Neural cell (in vitro differentiated cells): ENCODE results near the gene GEMIN2. TPM values are rescaled to one million over a fixed set of nuclear protein-coding genes. Genes with fewer than 3 reads are reported as not detected.

Source experiments
- H2AFZ ChIP-seq: fragments of 200-600, 300-800 bp; sonication (generic), shearing (Covaris generic); 2 replicates; pipeline ENCODE4 v1.6.0; 2014; ENCODE audit warnings: low read depth, mild to moderate bottlenecking, antibody characterized with exemption, low read length, moderate library complexity
- H3F3A ChIP-seq: fragments of 200-600 bp; shearing (Covaris generic); 2 replicates; pipeline ENCODE4 v1.6.1; 2016; ENCODE audit warnings: mild to moderate bottlenecking, moderate library complexity, mixed read lengths, antibody characterized with exemption, low read length; ENCODE audit not compliant: insufficient read depth, poor library complexity, severe bottlenecking
- H3K27ac ChIP-seq: fragments of 200-600, 300-800 bp; sonication (generic), shearing (Covaris generic); 2 replicates; pipeline ENCODE4 v1.5.1; 2014; ENCODE audit warnings: mild to moderate bottlenecking, low read length, moderate library complexity
- H3K27me3 ChIP-seq: fragments of 300-800, 200-600 bp; sonication (generic), shearing (Covaris generic); 2 replicates; pipeline ENCODE4 v1.6.0; 2014; ENCODE audit warnings: mild to moderate bottlenecking, low read depth, low read length, moderate library complexity; ENCODE audit not compliant: insufficient read depth
- H3K36me3 ChIP-seq: fragments of 300-800, 200-600 bp; sonication (generic), shearing (Covaris generic); 2 replicates; pipeline ENCODE4 v1.5.1; 2014; ENCODE audit warnings: mild to moderate bottlenecking, antibody characterized with exemption, low read length, moderate library complexity; ENCODE audit not compliant: insufficient read depth
- H3K4me2 ChIP-seq: fragments of 300-800, 200-600 bp; sonication (generic), shearing (Covaris generic); 2 replicates; pipeline ENCODE4 v1.6.0; 2014; ENCODE audit warnings: mild to moderate bottlenecking, low read length
- H3K4me3 ChIP-seq: fragments of 300-800, 200-600 bp; sonication (generic), shearing (Covaris generic); 2 replicates; pipeline ENCODE4 v1.5.1; 2014; ENCODE audit warnings: mild to moderate bottlenecking, low read length, moderate library complexity
- H3K79me2 ChIP-seq: fragments of 200-600 bp; shearing (Covaris generic); replicated peaks from 2 replicates; pipeline ENCODE4 v1.6.0; 2014; ENCODE audit warnings: mild to moderate bottlenecking, low read length, moderate library complexity; ENCODE audit not compliant: insufficient read depth
- H3K9ac ChIP-seq: fragments of 300-800, 200-600 bp; sonication (generic), shearing (Covaris generic); 2 replicates; pipeline ENCODE4 v1.6.1; 2016; ENCODE audit warnings: mild to moderate bottlenecking, low read length, mixed read lengths
- H3K9me2 ChIP-seq: fragments of 200-600 bp; shearing (Covaris generic); 2 replicates; pipeline ENCODE4 v1.6.1; 2016; ENCODE audit warnings: mild to moderate bottlenecking, low read length, mixed read lengths; ENCODE audit not compliant: insufficient read depth
- H3K9me3 ChIP-seq: fragments of 200-600, 300-800 bp; sonication (generic), shearing (Covaris generic); 2 replicates; pipeline ENCODE4 v1.6.1; 2016; ENCODE audit warnings: mild to moderate bottlenecking, mixed run types, low read length, moderate library complexity, mixed read lengths
- H4K20me1 ChIP-seq: fragments of 200-600 bp; shearing (Covaris generic); 2 replicates; pipeline ENCODE4 v1.6.1; 2016; ENCODE audit warnings: mild to moderate bottlenecking, mixed run types; ENCODE audit not compliant: insufficient read depth
- EP300 ChIP-seq: fragments of 450-650 bp; conservative IDR thresholded peaks from 2 replicates; pipeline ENCODE4 v1.6.1; 2014; ENCODE audit warnings: antibody characterized with exemption, mild to moderate bottlenecking, moderate library complexity; ENCODE audit not compliant: poor library complexity, severe bottlenecking
- EZH2 ChIP-seq: fragments of 200-600, 300-800 bp; shearing (Covaris generic), sonication (generic); IDR thresholded peaks from 2 replicates; pipeline ENCODE4 v1.6.1; 2014; ENCODE audit warnings: antibody characterized with exemption, low read length, borderline replicate concordance, mild to moderate bottlenecking; ENCODE audit not compliant: insufficient read depth, poor library complexity, severe bottlenecking
- MXI1 ChIP-seq: fragments of 450-650 bp; conservative IDR thresholded peaks from 2 replicates; pipeline ENCODE4 v1.6.1; 2014; ENCODE audit warnings: antibody characterized with exemption, mild to moderate bottlenecking; ENCODE audit not compliant: poor library complexity, severe bottlenecking
- POLR2AphosphoS5 ChIP-seq: IDR thresholded peaks from 2 replicates; pipeline ENCODE4 v1.6.1; 2012
- RAD21 ChIP-seq: fragments of 450-650 bp; conservative IDR thresholded peaks from 2 replicates; pipeline ENCODE4 v1.6.1; 2014; ENCODE audit warnings: antibody characterized with exemption, mild to moderate bottlenecking, moderate library complexity
- SMC3 ChIP-seq: fragments of 450-650 bp; conservative IDR thresholded peaks from 2 replicates; pipeline ENCODE4 v1.6.1; 2014; ENCODE audit warnings: antibody characterized with exemption, mild to moderate bottlenecking, moderate library complexity; ENCODE audit not compliant: poor library complexity
- TAF1 ChIP-seq: IDR thresholded peaks from 2 replicates; pipeline ENCODE4 v1.6.1; 2012; ENCODE audit warnings: low read depth
- polyA plus RNA-seq: library from polyadenylated mRNA; depleted of rRNA; stranded (reverse); fragments of >200 nt; gene quantifications from 2 replicates; pipeline ENCODE4 v1.2.3, GENCODE V29; 2014
- TF ChIP-seq, protein P1 (sequence below): IDR thresholded peaks from 2 replicates; pipeline ENCODE4 v1.6.1; 2012; ENCODE audit warnings: borderline replicate concordance
- TF ChIP-seq, protein P2 (sequence below): fragments of 450-650 bp; IDR thresholded peaks from 2 replicates; pipeline ENCODE4 v1.5.1; 2014; ENCODE audit warnings: antibody characterized with exemption, mild to moderate bottlenecking, moderate library complexity; ENCODE audit not compliant: poor library complexity, severe bottlenecking

Gene GEMIN2
- polyA plus RNA-seq, 1 donor from 2014 or later: 88.2 TPM

DNA sequence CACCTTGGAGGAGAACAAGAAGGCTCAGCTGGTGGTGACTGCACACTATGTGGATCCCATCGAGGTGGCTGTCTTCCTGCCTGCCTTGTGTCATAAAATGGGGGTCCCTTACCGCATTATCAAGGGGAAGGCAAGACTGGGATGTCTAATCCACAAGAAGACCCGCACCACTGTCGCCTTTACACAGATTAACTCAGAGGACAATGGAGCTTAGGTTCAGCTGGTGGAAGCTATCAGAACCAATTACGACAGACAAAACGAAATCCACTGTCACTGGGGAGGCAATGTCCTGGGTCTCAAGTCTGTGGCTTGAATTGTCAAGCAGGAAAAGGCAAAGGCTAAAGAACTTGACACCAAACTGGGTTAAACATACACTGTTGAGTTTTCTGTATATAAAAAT is 43.4 kb downstream of the GEMIN2 start:
- peaks cover 10% of the 10 kb centered on the region for H3K79me2 ChIP-seq
- no peaks in the 10 kb centered on the region for H3K27me3 ChIP-seq
- H3K9me3 ChIP-seq: no peaks in the 10 kb centered on the region
- no peaks in the 10 kb centered on the region for H3F3A ChIP-seq
- H2AFZ ChIP-seq: no peak overlapping the region
- H3K9ac ChIP-seq: no peak overlapping the region
- H3K4me2 ChIP-seq: no peak overlapping the region
- H3K9me2 ChIP-seq: no peaks in the 10 kb centered on the region
- no peak for TF ChIP-seq TAF1
- TF ChIP-seq, protein P1, sequence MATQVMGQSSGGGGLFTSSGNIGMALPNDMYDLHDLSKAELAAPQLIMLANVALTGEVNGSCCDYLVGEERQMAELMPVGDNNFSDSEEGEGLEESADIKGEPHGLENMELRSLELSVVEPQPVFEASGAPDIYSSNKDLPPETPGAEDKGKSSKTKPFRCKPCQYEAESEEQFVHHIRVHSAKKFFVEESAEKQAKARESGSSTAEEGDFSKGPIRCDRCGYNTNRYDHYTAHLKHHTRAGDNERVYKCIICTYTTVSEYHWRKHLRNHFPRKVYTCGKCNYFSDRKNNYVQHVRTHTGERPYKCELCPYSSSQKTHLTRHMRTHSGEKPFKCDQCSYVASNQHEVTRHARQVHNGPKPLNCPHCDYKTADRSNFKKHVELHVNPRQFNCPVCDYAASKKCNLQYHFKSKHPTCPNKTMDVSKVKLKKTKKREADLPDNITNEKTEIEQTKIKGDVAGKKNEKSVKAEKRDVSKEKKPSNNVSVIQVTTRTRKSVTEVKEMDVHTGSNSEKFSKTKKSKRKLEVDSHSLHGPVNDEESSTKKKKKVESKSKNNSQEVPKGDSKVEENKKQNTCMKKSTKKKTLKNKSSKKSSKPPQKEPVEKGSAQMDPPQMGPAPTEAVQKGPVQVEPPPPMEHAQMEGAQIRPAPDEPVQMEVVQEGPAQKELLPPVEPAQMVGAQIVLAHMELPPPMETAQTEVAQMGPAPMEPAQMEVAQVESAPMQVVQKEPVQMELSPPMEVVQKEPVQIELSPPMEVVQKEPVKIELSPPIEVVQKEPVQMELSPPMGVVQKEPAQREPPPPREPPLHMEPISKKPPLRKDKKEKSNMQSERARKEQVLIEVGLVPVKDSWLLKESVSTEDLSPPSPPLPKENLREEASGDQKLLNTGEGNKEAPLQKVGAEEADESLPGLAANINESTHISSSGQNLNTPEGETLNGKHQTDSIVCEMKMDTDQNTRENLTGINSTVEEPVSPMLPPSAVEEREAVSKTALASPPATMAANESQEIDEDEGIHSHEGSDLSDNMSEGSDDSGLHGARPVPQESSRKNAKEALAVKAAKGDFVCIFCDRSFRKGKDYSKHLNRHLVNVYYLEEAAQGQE: no peak
- TF ChIP-seq RAD21: no peak
- TF ChIP-seq, protein P2, sequence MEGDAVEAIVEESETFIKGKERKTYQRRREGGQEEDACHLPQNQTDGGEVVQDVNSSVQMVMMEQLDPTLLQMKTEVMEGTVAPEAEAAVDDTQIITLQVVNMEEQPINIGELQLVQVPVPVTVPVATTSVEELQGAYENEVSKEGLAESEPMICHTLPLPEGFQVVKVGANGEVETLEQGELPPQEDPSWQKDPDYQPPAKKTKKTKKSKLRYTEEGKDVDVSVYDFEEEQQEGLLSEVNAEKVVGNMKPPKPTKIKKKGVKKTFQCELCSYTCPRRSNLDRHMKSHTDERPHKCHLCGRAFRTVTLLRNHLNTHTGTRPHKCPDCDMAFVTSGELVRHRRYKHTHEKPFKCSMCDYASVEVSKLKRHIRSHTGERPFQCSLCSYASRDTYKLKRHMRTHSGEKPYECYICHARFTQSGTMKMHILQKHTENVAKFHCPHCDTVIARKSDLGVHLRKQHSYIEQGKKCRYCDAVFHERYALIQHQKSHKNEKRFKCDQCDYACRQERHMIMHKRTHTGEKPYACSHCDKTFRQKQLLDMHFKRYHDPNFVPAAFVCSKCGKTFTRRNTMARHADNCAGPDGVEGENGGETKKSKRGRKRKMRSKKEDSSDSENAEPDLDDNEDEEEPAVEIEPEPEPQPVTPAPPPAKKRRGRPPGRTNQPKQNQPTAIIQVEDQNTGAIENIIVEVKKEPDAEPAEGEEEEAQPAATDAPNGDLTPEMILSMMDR: no peak
- no peak for TF ChIP-seq EP300
- no peak for TF ChIP-seq POLR2AphosphoS5
- TF ChIP-seq MXI1: no peak
- no peak for TF ChIP-seq SMC3
- TF ChIP-seq EZH2: no peak
- H3K4me3 ChIP-seq: no peak overlapping the region
- H3K27ac ChIP-seq: no peak overlapping the region
- H4K20me1 ChIP-seq: no peaks in the 10 kb centered on the region
- H3K36me3 ChIP-seq: peaks cover 6% of the 10 kb centered on the region

DNA sequence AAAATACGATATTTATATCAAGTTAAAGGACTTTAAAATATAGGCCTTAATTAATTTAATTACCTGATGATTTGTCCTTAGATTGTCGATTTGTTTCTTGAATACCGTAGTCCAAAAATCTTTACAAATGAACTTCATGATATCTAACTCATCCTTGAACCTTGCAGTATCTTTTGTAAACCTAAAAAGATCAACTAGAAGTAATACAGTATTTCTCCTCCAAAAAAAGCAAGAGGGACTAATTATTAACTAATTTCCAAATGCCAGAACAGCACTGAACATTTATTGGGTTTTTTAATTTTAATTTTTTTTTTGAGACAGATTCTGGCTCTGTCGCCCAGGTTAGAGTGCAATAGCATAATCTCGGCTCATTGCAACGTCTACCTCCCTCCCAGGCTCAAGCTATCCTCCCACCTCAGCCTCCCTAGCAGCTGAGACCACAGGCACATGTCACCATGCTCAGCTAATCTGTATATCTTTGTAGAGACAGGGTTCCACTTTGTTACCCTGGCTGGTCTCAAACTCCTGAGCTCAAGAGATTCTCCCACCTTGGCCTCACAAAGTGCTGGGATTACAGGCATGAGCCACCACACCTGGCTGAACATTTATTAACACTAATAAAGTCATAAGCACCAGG is 44.2 kb downstream of the GEMIN2 start:
- Histone ChIP-seq H3K27ac (no peak overlapping the region), H3K4me3 (no peak overlapping the region), H3K9ac (no peak overlapping the region), H3F3A (no peaks in the 10 kb centered on the region), H3K79me2 (peaks cover 10% of the 10 kb centered on the region), H2AFZ (no peak overlapping the region), H3K9me2 (no peaks in the 10 kb centered on the region), H3K27me3 (no peaks in the 10 kb centered on the region), H3K36me3 (peaks cover 6% of the 10 kb centered on the region), H4K20me1 (no peaks in the 10 kb centered on the region), H3K4me2 (no peak overlapping the region), H3K9me3 (no peaks in the 10 kb centered on the region)
- TF ChIP-seq MXI1 (no peak), EP300 (no peak), SMC3 (no peak), TAF1 (no peak), RAD21 (no peak), EZH2 (no peak), POLR2AphosphoS5 (no peak)
- TF ChIP-seq, protein P1: no peak
- TF ChIP-seq, protein P2: no peak
